GM12872 (cell line): ENCODE data around the gene SHROOM3.
A peak's percentile ranks its signal among the peaks of the same experiment; 100 is the strongest.

Experiments
- TF ChIP-seq, protein P1 (sequence below): IDR thresholded peaks from 3 replicates; pipeline ENCODE4 v1.5.1; 2011; ENCODE audit warnings: low read depth, mild to moderate bottlenecking, low read length, moderate library complexity; ENCODE audit not compliant: insufficient read depth

The SHROOM3 gene

GRCh38 chr4:76754439-76754838 is 319.4 kb downstream of the SHROOM3 start:
- TF ChIP-seq, protein P1, sequence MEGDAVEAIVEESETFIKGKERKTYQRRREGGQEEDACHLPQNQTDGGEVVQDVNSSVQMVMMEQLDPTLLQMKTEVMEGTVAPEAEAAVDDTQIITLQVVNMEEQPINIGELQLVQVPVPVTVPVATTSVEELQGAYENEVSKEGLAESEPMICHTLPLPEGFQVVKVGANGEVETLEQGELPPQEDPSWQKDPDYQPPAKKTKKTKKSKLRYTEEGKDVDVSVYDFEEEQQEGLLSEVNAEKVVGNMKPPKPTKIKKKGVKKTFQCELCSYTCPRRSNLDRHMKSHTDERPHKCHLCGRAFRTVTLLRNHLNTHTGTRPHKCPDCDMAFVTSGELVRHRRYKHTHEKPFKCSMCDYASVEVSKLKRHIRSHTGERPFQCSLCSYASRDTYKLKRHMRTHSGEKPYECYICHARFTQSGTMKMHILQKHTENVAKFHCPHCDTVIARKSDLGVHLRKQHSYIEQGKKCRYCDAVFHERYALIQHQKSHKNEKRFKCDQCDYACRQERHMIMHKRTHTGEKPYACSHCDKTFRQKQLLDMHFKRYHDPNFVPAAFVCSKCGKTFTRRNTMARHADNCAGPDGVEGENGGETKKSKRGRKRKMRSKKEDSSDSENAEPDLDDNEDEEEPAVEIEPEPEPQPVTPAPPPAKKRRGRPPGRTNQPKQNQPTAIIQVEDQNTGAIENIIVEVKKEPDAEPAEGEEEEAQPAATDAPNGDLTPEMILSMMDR, result no peak

DNA sequence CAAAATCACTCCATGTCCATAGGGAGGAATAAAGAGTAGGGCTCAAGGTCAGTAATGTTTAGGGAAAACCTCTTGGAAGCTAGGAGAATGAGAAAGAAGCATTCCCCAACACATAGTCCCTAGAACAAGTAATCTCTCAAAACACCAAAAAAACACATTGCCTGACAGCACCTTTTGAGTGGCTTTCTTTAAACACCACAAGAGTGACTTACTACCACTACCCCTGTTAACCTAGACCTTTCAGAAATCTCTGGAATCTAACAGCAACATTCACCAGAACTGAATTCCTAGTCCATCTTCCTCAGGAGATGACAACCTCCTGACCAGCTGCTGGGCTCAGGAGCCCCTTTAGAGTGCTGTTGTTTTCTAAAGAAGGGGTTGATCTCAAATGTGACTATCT is 320.7 kb downstream of the SHROOM3 start:
- TF ChIP-seq, protein P1, result no peak

GRCh38 chr4:76756416-76756815 is 321.4 kb downstream of the SHROOM3 start:
- TF ChIP-seq, protein P1, result no peak

- TF ChIP-seq, protein P1, result no peak
Observed at GRCh38 chr4:76757418-76757939, 322.4 kb downstream of the SHROOM3 start.

GRCh38 chr4:76758290-76758882 is 323.4 kb downstream of the SHROOM3 start:
- TF ChIP-seq, protein P1, result peak; percentile 75

GRCh38 chr4:76758996-76759395 is 324.0 kb downstream of the SHROOM3 start:
- TF ChIP-seq, protein P1, result no peak

DNA sequence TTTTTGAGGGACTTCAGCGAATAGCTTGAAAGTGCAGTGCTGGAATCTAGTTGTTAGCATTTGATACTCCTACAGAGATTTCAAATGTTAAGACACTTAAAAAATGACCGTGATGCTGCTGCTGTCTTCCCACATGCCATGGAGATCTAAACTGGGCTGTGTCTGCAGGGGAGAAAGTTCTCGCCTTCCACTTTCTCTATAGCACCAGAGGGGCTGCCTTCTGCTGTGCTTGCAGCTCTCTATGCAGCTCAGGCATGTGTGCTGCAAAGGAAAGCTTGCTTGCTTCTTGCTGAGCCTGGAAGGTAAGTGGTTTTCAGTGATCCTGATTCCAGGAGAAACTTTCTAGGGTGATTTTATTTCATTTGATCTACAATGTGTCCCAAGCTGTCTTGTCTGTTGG is 325.2 kb downstream of the SHROOM3 start:
- TF ChIP-seq, protein P1, result no peak
